ENCODE data around the gene SLC25A22.
A peak's percentile ranks its signal among the peaks of the same experiment; 100 is the strongest.

Gene SLC25A22

DNA sequence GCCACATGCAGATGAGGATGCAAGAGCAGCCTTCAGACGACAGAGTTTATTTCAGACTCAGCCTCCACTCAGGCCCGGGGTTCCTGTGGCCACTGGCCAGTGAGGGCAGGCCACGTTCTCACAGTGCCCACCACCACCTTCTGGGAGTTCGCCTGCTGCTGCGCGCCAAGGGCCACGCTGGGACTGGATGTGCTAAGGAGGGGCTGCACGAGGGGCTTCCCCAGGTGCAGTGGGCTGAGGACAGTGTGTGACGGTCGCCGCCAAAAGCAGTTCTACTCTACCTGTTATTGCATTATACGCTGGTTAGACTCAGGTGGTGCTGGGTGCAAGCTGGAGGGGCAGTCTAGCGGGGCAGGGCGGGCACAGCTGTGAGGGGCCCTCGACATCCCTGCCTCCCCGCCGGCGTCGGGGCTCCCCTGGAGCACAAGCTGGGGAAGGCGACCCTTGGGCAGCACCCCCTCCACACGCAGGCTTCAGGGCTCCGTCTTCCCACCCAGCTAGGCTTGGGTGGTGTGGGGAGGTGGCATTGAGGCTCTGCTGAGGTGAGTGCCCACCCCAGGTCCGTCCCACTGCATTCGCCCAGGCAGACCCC lies 10.9 kb downstream of the SLC25A22 start:
- no peak overlapping the region for H3K4me3 ChIP-seq (ENCODE audit: insufficient read depth, low read length, poor library complexity, severe bottlenecking)
- no peaks in the 10 kb centered on the region for H3K9me2 ChIP-seq (replicated peaks; ENCODE audit: insufficient read depth, low read length)
- H3K9ac ChIP-seq (ENCODE audit: low read length): no peak overlapping the region
- H3K9me3 ChIP-seq (ENCODE audit: insufficient read depth, low read length): no peaks in the 10 kb centered on the region
- no peaks in the 10 kb centered on the region for H3K79me2 ChIP-seq (ENCODE audit: insufficient read depth, low read length)
- no peaks in the 10 kb centered on the region for H3K36me3 ChIP-seq (ENCODE audit: low read length)
- H4K20me1 ChIP-seq (ENCODE audit: low read depth, low read length): no peaks in the 10 kb centered on the region
- H3K27ac ChIP-seq (ENCODE audit: low read depth, low read length): no peak overlapping the region
- H3F3A ChIP-seq (ENCODE audit: insufficient read depth): peaks cover 6% of the 10 kb centered on the region; the same call in 1 of the 2 replicates
- H3K27me3 ChIP-seq (ENCODE audit: low read length): no peaks in the 10 kb centered on the region
- TF ChIP-seq, protein P1, sequence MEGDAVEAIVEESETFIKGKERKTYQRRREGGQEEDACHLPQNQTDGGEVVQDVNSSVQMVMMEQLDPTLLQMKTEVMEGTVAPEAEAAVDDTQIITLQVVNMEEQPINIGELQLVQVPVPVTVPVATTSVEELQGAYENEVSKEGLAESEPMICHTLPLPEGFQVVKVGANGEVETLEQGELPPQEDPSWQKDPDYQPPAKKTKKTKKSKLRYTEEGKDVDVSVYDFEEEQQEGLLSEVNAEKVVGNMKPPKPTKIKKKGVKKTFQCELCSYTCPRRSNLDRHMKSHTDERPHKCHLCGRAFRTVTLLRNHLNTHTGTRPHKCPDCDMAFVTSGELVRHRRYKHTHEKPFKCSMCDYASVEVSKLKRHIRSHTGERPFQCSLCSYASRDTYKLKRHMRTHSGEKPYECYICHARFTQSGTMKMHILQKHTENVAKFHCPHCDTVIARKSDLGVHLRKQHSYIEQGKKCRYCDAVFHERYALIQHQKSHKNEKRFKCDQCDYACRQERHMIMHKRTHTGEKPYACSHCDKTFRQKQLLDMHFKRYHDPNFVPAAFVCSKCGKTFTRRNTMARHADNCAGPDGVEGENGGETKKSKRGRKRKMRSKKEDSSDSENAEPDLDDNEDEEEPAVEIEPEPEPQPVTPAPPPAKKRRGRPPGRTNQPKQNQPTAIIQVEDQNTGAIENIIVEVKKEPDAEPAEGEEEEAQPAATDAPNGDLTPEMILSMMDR (IDR thresholded peaks at IDR 0.05; ENCODE audit: insufficient read depth, low read length, poor library complexity, severe bottlenecking): no peak
- TF ChIP-seq EZH2phosphoT487 (conservative IDR thresholded peaks at IDR 0.05; ENCODE audit: low read length): no peak
- no peak overlapping the region for H2AFZ ChIP-seq (ENCODE audit: low read depth, low read length, severe bottlenecking)
- no peak overlapping the region for H3K4me2 ChIP-seq (ENCODE audit: low read depth, low read length, poor library complexity, severe bottlenecking)

DNA sequence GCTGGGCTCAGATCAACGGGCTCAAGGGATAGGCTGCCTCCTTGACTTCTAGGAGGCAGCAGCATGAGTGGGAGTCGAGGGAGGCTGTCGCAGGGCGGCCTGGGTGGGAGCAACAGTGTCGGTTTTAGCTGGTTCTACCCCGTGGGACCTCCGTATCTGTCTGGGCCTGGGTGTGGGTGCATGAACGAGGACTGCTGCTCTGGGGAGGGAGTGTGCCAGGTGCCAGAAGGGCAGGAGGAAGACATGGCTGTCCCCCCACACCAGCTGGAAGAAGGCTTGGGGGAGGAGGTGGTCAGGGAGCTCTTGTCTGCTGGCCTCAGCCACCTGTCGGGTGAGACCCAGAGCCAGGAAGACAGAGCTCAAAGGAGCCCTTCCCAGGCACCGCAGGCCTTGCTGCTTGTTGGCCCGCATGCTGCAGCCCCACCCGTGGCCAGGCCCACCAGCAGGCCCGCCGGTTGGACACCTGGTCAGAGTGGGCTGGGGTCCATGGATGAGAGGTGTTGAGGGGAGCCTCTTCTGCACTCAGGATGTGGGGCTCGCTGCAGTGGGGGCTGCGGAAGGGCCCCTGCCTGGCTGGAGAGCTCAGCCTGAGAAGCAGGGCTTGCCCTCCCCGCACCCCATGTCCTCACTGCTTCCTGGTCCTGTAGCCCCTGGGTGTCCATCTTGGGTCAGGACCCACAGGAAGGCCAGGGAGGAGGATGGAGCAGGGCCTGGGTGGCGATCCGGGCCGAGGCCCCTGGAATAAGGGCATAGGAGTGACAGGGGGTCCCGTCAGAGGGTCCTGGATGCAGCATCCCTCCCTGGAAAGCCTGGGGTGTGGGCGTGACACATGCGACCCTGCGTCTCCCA lies 11.6 kb downstream of the SLC25A22 start:
- Histone ChIP-seq H3K9me2 (replicated peaks; ENCODE audit: insufficient read depth, low read length) (no peaks in the 10 kb centered on the region), H3K4me2 (ENCODE audit: low read depth, low read length, poor library complexity, severe bottlenecking) (no peak overlapping the region), H3K79me2 (ENCODE audit: insufficient read depth, low read length) (no peaks in the 10 kb centered on the region), H4K20me1 (ENCODE audit: low read depth, low read length) (no peaks in the 10 kb centered on the region), H3F3A (ENCODE audit: insufficient read depth) (peaks cover 6% of the 10 kb centered on the region; the same call in 1 of the 2 replicates), H3K27me3 (ENCODE audit: low read length) (no peaks in the 10 kb centered on the region), H3K27ac (ENCODE audit: low read depth, low read length) (no peak overlapping the region), H2AFZ (ENCODE audit: low read depth, low read length, severe bottlenecking) (no peak overlapping the region), H3K9ac (ENCODE audit: low read length) (no peak overlapping the region), H3K9me3 (ENCODE audit: insufficient read depth, low read length) (no peaks in the 10 kb centered on the region), H3K4me3 (ENCODE audit: insufficient read depth, low read length, poor library complexity, severe bottlenecking) (no peak overlapping the region), H3K36me3 (ENCODE audit: low read length) (no peaks in the 10 kb centered on the region)
- TF ChIP-seq, protein P1 (IDR thresholded peaks at IDR 0.05; ENCODE audit: insufficient read depth, low read length, poor library complexity, severe bottlenecking): no peak
- TF ChIP-seq EZH2phosphoT487 (conservative IDR thresholded peaks at IDR 0.05; ENCODE audit: low read length): no peak

DNA sequence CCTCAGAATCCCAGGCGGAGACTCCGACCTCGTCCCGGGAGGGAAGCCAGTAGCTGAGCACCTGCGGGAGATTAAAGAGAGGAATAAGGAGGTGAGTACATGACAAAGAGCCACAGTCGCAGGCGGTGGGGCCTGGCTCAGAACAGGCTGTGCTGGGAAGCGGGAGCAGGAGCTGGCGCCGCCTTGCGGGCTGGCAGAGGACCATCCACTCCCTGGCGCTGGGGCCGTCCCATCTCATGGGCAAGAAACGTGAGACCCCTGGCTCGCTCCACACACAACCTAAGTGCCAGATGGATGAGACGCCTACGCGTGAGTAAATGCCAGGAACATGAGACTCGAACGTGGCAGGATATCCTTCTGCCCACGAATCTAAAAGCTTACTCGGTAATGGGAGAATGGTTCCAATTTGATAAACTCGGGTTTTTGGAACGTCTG lies 14.5 kb downstream of the SLC25A22 start:
- H3K9me2 ChIP-seq (replicated peaks; ENCODE audit: insufficient read depth, low read length): no peaks in the 10 kb centered on the region
- no peak overlapping the region for H3K9ac ChIP-seq (ENCODE audit: low read length)
- no peak overlapping the region for H2AFZ ChIP-seq (ENCODE audit: low read depth, low read length, severe bottlenecking)
- no peaks in the 10 kb centered on the region for H3K27me3 ChIP-seq (ENCODE audit: low read length)
- peaks cover under 1% of the 10 kb centered on the region; the same call in 1 of the 2 replicates for H3K79me2 ChIP-seq (ENCODE audit: insufficient read depth, low read length)
- TF ChIP-seq, protein P1 (IDR thresholded peaks at IDR 0.05; ENCODE audit: insufficient read depth, low read length, poor library complexity, severe bottlenecking): peak; percentile 30
- no peak for TF ChIP-seq EZH2phosphoT487 (conservative IDR thresholded peaks at IDR 0.05; ENCODE audit: low read length)
- H3F3A ChIP-seq (ENCODE audit: insufficient read depth): 0 out of 2 replicates have a peak, but pooled peaks cover 2% of the 10 kb centered on the region
- H3K27ac ChIP-seq (ENCODE audit: low read depth, low read length): no peak overlapping the region
- H3K36me3 ChIP-seq (ENCODE audit: low read length): no peaks in the 10 kb centered on the region
- no peak overlapping the region for H3K4me2 ChIP-seq (ENCODE audit: low read depth, low read length, poor library complexity, severe bottlenecking)
- no peaks in the 10 kb centered on the region for H3K9me3 ChIP-seq (ENCODE audit: insufficient read depth, low read length)
- H3K4me3 ChIP-seq (ENCODE audit: insufficient read depth, low read length, poor library complexity, severe bottlenecking): no peak overlapping the region
- no peaks in the 10 kb centered on the region for H4K20me1 ChIP-seq (ENCODE audit: low read depth, low read length)
